NCI-H2227 (cell line): ENCODE measurements around the gene DICER1.

Source experiments
- DNase-seq: peaks from one replicate; lab custom pipeline; 2025; ENCODE audit not compliant: unreplicated experiment; lab: John Stamatoyannopoulos, UW

The DICER1 gene

DNA sequence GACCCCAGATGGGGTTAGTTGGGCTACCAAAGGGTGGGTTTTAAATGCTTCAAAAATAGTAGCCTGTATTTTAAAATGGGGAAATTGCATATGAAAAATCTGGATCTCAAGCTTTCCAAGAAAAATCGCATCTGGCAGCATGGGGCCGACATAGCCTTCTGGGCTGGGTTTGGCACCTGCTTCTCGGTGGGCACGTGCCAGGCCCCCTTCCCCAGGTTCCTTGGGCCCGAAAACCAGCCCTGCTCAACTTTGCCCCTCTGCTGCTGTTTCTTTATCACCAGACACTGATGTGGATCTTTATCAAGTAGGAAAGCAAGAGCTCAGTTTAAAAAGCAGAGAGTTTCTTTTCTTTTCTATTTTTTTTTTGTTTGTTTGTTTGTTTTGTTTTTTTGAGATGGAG, 95.1 kb downstream of the DICER1 start:
- no peak for DNase-seq

- no peak for DNase-seq
Measured at GRCh38 chr14:95061317-95062093, 95.8 kb downstream of the DICER1 start.

DNA sequence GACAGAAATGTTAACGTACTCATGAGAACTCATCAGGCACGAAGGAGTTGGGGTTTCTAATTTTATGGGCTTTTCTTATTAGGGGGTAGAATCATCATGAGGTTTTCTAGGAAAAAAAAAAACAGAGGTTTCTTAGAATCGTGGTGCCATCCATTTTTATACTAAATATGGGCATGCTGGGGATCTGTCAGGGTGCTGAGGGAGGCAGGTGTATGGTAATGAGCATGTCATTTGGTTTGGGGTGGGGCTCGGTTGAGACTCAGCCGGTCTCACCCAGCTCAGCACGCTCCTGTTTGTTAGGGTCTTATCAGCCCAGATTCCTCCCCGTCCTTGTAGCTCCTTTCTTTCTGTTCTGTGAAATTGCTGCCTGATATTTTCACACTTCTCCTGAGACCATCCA, 98.2 kb downstream of the DICER1 start:
- DNase-seq: no peak

DNA sequence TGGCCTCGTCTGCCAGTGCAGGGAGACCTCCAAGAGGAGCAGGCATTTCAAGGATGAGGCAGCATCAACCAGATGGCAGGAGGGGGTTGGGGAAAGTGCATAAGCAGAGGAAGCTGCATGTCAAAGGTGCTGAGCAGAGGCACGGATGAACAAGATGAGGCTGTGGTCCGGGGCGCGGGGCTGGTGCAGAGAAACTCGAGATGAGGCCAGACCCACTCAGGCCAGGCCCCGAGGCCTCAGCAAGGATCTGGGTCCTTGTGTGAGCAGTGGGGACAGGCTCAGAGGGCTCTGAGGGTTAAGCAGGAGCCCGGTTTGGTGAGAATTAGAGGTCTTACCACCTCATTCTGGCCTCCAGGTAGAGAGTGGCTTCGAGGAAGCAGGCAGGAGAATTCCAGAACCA, 98.8 kb downstream of the DICER1 start:
- no peak for DNase-seq

DNA sequence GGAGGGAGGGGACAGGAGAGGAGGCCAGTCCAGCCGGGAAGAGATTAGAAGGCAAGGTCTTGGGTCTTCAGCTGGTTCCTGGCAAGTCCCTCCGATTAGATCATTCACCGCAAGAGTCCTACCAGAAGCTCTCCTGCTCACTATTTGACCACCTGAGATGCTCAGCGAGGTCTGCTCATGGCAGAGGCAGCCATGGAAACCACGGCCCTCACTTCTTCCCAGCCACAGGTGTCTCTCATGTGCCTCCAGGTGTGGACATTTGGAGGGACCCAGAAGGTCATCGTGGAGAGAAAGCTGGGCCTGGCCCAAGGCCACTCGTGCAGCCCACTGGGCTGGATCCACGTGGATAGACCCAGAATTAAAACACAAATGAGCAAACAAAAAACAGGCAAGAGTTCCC, 99.5 kb downstream of the DICER1 start:
- DNase-seq: no peak

- no peak for DNase-seq
Measured at GRCh38 chr14:95057147-95057546, 100.2 kb downstream of the DICER1 start.

GRCh38 chr14:95056476-95056875, 100.9 kb downstream of the DICER1 start:
- no peak for DNase-seq

- DNase-seq: no peak
Measured at GRCh38 chr14:95055318-95055717, 102.0 kb downstream of the DICER1 start.

- DNase-seq: no peak
Measured at GRCh38 chr14:95054346-95055280, 102.7 kb downstream of the DICER1 start.

GRCh38 chr14:95052016-95052585, 105.2 kb downstream of the DICER1 start:
- no peak for DNase-seq

DNA sequence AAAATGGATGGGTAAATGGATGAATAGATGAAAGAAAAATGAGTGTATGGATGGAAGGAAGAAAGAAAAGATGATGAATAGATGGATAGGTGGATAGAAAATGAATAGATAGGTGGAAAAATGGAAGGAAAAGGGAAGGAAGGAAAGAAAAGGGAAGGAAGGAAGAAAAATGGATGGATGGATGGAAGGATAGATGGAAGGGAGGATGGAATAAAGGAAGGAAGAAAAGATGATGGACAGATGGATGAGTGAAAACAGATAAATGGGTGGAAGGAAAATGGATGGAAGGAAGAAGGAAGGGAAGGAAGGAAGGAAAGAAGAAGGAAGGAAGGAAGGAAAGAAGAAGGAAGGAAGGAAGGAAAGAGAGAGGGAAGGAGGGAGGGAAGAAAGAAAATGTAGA, 107.4 kb downstream of the DICER1 start:
- DNase-seq: no peak

GRCh38 chr14:95048771-95049312, 108.5 kb downstream of the DICER1 start:
- DNase-seq: no peak

DNA sequence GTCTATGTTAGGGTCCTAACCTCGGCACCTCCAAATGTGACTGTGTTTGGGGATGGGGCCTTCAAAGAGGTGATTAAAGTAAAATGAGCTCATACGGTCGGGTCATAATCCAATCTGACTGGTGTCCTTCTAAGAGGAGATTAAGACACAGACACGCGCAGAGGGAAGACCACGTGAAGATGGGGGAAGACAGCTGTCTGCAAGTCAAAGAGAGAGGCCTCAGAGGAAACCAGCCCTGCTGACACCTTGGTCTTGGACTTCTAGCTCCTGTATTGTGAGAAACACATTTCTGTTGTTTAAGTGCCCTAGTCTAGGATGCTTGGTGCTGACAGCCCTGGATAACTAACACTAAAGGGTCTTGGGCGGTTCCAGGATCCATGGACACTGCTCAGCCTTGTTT, 109.6 kb downstream of the DICER1 start:
- DNase-seq: no peak

DNA sequence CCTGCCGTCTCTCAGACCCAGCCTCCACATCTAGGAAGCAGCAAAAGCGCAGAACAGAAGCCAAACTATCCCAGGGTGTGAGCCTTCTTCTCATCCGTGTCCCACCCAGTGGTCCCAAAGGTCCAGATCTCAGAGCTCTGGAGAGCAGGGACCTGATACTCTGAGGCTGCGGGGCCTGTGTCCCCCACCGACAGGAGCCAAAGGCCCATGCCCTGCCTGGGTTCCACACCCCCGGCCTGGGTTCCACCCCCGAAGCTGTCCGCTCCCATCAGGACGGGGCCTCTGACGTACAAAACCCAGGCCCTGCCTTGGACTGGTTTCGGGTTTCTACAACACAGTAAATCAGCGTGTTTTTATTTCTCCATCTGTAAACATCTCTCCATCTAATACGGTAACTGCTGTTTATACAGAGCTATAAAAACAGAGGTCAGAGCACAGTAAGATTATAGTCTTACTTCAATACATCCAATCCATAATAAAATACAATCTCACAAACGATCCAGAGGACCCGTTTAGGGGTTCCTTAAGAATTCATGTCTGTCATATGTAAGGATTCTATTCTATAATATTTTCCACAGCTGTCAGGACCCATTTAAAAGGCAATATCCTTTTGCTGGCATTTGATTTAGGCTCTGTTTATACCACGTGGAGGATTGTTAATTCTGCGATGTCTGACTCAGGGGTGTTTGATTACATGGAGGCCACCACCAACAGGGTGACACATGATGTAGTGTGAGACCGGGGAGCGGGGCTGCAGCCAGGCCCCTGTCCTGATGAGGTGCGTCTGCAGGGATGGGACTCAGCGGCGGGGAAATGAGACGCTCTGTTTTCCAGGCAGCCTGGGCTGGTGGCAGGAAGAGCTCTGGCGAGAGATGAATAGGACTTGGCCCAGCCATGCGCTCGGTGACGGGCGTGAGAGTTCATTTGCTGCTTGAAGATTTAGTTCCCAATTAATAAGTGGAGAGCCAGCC, 110.3 kb downstream of the DICER1 start:
- DNase-seq: no peak

DNA sequence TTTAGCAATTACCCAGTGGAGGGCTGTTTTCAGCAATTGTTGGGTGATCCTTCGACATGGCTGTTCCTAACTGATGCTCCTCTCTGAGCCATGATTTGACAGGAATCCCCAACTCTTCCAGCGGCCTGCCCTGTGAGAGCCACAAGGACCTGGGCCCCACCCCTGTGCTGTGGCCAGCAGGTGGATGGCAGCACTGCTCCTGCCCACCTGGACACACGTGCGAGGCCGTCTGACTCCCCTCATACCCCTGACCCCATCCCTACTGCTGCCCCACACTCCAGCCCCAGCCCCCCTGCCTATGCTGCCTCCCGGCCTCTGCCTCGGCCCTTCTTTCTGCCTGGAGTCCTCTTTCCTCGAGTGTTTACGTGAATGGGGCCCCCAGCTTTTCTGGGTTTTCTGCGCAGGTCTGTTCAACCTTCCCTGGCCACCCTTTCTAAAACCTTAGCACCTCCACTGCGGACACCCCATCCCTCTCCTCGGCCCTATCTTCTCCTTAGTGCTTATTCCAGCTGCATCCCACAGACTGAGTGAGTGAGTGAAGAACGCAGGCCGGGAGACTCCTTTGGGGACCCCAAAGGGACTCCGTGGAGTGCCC, 111.4 kb downstream of the DICER1 start:
- no peak for DNase-seq

DNA sequence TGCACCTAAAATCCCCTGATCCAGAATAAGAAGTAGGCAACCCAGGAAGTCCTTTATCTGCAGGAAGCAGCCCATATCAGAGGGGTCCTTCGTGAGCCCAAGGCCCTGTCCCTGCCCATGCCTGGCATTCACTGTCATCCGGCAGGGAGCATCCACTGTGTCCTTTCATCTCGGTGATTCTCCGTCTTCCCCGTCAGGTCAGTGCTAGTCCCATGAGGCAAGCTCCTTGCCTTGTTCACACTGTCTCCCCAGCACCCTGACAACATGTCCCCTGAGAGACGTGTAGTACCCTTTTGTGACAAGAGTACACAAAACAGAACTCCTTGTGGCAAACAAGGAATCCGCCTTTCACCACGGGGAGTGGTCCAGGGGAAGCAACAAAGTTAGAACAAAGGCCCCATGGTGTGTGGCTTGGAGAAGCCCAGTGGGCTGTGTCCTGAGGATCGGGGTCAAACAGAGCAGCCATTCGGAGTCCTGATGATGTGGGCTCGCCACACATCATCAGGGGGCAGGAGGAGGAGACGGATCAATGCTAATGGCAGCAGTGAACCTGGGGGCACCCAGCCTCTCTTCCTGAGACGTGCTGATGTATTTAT, 112.1 kb downstream of the DICER1 start:
- DNase-seq: no peak

GRCh38 chr14:95044463-95045105, 112.7 kb downstream of the DICER1 start:
- DNase-seq: no peak

GRCh38 chr14:95043732-95044462, 113.4 kb downstream of the DICER1 start:
- no peak for DNase-seq
